GM12872 (cell line): ENCODE measurements around the gene PHACTR1.

Experiments used
- TF ChIP-seq, protein P1 (sequence below): IDR thresholded peaks from 3 replicates; pipeline ENCODE4 v1.5.1; 2011; ENCODE audit warnings: low read depth, mild to moderate bottlenecking, low read length, moderate library complexity; ENCODE audit not compliant: insufficient read depth

Gene PHACTR1

GRCh38 chr6:13072686-13073347 is 356.2 kb downstream of the PHACTR1 start:
- TF ChIP-seq, protein P1, sequence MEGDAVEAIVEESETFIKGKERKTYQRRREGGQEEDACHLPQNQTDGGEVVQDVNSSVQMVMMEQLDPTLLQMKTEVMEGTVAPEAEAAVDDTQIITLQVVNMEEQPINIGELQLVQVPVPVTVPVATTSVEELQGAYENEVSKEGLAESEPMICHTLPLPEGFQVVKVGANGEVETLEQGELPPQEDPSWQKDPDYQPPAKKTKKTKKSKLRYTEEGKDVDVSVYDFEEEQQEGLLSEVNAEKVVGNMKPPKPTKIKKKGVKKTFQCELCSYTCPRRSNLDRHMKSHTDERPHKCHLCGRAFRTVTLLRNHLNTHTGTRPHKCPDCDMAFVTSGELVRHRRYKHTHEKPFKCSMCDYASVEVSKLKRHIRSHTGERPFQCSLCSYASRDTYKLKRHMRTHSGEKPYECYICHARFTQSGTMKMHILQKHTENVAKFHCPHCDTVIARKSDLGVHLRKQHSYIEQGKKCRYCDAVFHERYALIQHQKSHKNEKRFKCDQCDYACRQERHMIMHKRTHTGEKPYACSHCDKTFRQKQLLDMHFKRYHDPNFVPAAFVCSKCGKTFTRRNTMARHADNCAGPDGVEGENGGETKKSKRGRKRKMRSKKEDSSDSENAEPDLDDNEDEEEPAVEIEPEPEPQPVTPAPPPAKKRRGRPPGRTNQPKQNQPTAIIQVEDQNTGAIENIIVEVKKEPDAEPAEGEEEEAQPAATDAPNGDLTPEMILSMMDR: no peak

DNA sequence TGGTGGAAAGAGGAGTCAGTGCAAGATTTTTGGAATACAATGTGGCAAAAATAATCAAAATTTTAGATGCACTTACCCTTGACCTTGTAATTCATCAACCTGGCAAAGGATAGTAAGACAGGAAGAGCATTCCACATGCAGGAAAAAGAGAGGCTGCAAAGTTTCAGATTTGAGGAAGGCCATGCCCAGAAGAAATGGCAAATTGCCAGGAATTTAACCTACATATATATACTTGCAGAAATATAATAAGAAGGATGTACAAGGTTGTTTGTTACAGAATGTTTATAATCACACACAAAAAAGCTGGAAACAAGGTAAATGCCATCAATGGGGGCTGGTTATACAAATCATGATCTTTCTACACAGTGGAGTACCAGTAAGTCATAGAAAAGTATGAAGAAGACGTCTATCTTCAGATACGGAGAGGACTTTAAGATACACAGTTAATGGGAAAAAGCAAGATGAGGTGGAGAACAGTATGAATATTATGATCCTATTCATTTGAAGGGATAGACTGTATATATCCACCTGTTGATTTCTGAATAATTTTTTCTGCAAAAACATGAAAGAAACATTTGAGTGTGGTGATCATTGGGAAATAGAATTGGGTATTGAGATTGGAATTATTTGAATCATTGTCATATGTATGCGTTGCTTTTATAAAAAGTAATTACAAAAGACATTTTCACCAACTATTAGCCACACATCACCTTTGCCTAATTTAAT is 358.0 kb downstream of the PHACTR1 start:
- TF ChIP-seq, protein P1: no peak

DNA sequence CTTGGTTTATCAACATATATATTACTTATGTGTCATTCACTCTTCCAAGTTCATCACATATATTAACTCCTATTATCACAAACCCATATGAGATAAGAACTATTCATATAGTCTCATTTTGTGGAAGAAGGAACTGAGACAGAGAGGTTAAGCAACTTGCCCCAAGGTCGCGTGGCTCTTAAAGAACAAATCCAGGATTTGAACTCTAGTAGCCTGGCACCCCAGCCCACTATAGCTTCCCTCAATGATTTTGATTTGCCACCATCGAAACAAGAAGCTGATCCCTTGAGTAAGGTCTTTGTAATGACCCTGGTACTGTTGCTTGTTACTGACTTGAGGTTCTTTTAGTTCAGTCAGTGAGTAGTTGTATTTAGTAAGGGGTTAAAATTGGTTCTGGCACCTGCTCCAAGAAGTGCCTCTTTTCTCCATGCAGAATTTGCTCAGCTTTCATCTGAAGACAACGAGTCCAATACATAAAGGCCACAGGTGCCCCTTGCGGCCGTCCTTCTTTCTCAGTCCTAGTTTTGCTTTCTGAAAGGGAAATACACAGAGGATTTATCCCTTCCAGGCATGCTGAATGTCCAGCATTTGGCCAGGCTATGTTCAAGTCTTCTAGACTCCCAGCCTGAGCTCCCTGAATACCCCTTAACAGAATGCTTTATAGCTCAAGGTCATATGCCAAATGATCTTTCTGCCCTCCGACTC is 358.7 kb downstream of the PHACTR1 start:
- TF ChIP-seq, protein P1: no peak

DNA sequence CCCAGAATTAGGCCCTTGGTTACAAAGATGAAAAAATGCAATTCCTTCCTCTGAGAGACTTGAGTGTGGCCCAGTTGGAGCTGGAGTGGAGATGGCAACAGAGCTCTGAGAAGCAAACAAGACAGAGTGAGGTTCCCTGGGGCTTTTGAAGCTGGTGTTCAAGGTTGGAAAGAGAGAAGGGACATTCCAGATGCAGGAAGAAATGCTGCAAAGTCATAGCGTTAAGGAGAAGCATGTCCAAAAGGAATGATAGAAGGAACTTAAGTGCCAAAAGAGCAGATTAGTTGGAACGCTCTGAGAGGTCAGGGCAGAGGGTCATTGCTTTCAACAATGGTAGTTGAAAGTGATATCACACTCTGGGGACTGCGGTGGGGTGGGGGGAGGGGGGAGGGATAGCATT is 360.0 kb downstream of the PHACTR1 start:
- TF ChIP-seq, protein P1: no peak

DNA sequence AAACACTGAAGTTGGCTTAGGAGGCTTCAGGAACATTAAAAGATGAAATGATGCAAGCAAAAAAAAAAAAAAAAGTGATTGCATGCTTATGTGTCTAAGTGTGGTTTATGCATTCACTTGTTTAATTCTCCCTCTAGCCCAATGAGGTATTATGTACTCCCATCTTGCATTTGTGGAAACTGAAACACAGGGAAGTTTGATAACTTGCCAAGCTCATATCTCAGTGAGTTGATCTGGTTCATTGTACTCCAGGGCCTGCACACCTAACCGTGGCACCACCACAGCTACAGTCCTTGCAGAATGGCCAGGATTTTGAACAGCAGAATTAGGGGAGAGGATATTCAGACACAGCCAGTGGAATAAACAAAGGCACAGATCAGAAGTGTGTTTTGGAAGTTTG is 360.6 kb downstream of the PHACTR1 start:
- TF ChIP-seq, protein P1: no peak

GRCh38 chr6:13079096-13079723 is 362.6 kb downstream of the PHACTR1 start:
- TF ChIP-seq, protein P1: no peak
